Uterus (tissue), 2 donors: Measurements from ENCODE around the gene SNX27.

Experiments used
- CTCF ChIP-seq, 4 experiments: fragments of 200-600 bp in 2 of 4; fragments of 450-650 bp in 2 of 4; sonication (generic) in 2 of 4; IDR thresholded peaks; one replicate each; pipeline ENCODE4 v1.5.1; 2016 to 2019; ENCODE audit warnings: antibody characterized with exemption in 4 of 4, mild to moderate bottlenecking in 2 of 4, moderate library complexity in 1 of 4
- POLR2A ChIP-seq, 2 donors: fragments of 450-650 bp; IDR thresholded peaks; one replicate each; pipeline ENCODE4 v1.6.1; 2016; ENCODE audit warnings: antibody characterized with exemption in 2 of 2, mild to moderate bottlenecking in 1 of 2, moderate library complexity in 1 of 2

- TF ChIP-seq CTCF (IDR thresholded peaks at IDR 0.05): no peak
- no peak for TF ChIP-seq POLR2A (IDR thresholded peaks at IDR 0.05)
Measured at GRCh38 chr1:151720554-151720953, 108.7 kb downstream of the SNX27 start.
